ENCODE results near the gene KIF26A.

Gene KIF26A

GRCh38 chr14:104226421-104227383 is 88.3 kb downstream of the KIF26A start:
- Histone ChIP-seq H3K27me3 (ENCODE audit: control insufficient read depth, insufficient read depth, low read length) (no peaks in the 10 kb centered on the region), H3K4me3 (ENCODE audit: low read length) (no peak overlapping the region), H3K36me3 (ENCODE audit: control insufficient read depth, insufficient read depth, low read length) (no peaks in the 10 kb centered on the region), H3K9ac (ENCODE audit: low read length) (no peak overlapping the region), H3K4me1 (ENCODE audit: control insufficient read depth, insufficient read depth, low read length) (peaks cover 4% of the 10 kb centered on the region), H3K27ac (ENCODE audit: low read depth, low read length) (no peak overlapping the region)

GRCh38 chr14:104227806-104228205 is 89.4 kb downstream of the KIF26A start:
- H3K4me3 ChIP-seq (ENCODE audit: low read length) = no peak overlapping the region

GRCh38 chr14:104228221-104228620 is 89.8 kb downstream of the KIF26A start:
- H3K9ac ChIP-seq (ENCODE audit: low read length) = no peak overlapping the region

More at GRCh38 chr14:104227806-104228205, 89.4 kb downstream of the KIF26A start:
- Histone ChIP-seq H3K4me1 (ENCODE audit: control insufficient read depth, insufficient read depth, low read length) (peaks cover 4% of the 10 kb centered on the region), H3K27ac (ENCODE audit: low read depth, low read length) (no peak overlapping the region), H3K27me3 (ENCODE audit: control insufficient read depth, insufficient read depth, low read length) (no peaks in the 10 kb centered on the region), H3K9ac (ENCODE audit: low read length) (no peak overlapping the region), H3K36me3 (ENCODE audit: control insufficient read depth, insufficient read depth, low read length) (no peaks in the 10 kb centered on the region)

GRCh38 chr14:104228716-104229533 is 90.5 kb downstream of the KIF26A start:
- no peak overlapping the region for H3K9ac ChIP-seq (ENCODE audit: low read length)
- peaks cover 4% of the 10 kb centered on the region for H3K4me1 ChIP-seq (ENCODE audit: control insufficient read depth, insufficient read depth, low read length)
- H3K4me3 ChIP-seq (ENCODE audit: low read length) = no peak overlapping the region
- no peak overlapping the region for H3K27ac ChIP-seq (ENCODE audit: low read depth, low read length)
- no peaks in the 10 kb centered on the region for H3K27me3 ChIP-seq (ENCODE audit: control insufficient read depth, insufficient read depth, low read length)
- H3K36me3 ChIP-seq (ENCODE audit: control insufficient read depth, insufficient read depth, low read length) = no peaks in the 10 kb centered on the region

More at GRCh38 chr14:104228221-104228620, 89.8 kb downstream of the KIF26A start:
- Histone ChIP-seq H3K27me3 (ENCODE audit: control insufficient read depth, insufficient read depth, low read length) (no peaks in the 10 kb centered on the region), H3K4me3 (ENCODE audit: low read length) (no peak overlapping the region), H3K4me1 (ENCODE audit: control insufficient read depth, insufficient read depth, low read length) (peaks cover 4% of the 10 kb centered on the region), H3K36me3 (ENCODE audit: control insufficient read depth, insufficient read depth, low read length) (no peaks in the 10 kb centered on the region), H3K27ac (ENCODE audit: low read depth, low read length) (no peak overlapping the region)

GRCh38 chr14:104229534-104230055 is 91.2 kb downstream of the KIF26A start:
- H3K36me3 ChIP-seq (ENCODE audit: control insufficient read depth, insufficient read depth, low read length) = no peaks in the 10 kb centered on the region
- H3K9ac ChIP-seq (ENCODE audit: low read length) = no peak overlapping the region
- H3K4me3 ChIP-seq (ENCODE audit: low read length) = no peak overlapping the region
- H3K27ac ChIP-seq (ENCODE audit: low read depth, low read length) = no peak overlapping the region
- no peaks in the 10 kb centered on the region for H3K27me3 ChIP-seq (ENCODE audit: control insufficient read depth, insufficient read depth, low read length)
- H3K4me1 ChIP-seq (ENCODE audit: control insufficient read depth, insufficient read depth, low read length) = peaks cover 4% of the 10 kb centered on the region

GRCh38 chr14:104230119-104230815 is 91.9 kb downstream of the KIF26A start:
- no peak overlapping the region for H3K9ac ChIP-seq (ENCODE audit: low read length)
- H3K36me3 ChIP-seq (ENCODE audit: control insufficient read depth, insufficient read depth, low read length) = no peaks in the 10 kb centered on the region

More at GRCh38 chr14:104230119-104230815, 91.9 kb downstream of the KIF26A start:
- Histone ChIP-seq H3K4me3 (ENCODE audit: low read length) (no peak overlapping the region), H3K4me1 (ENCODE audit: control insufficient read depth, insufficient read depth, low read length) (peaks cover 4% of the 10 kb centered on the region), H3K27ac (ENCODE audit: low read depth, low read length) (no peak overlapping the region), H3K27me3 (ENCODE audit: control insufficient read depth, insufficient read depth, low read length) (no peaks in the 10 kb centered on the region)
